HG02943 (cell line): Measurements from ENCODE around the gene TMEM119.

Source experiments
- ATAC-seq: cut with Tn5 transposase; IDR thresholded peaks from one replicate; pipeline ENCODE4 v1.9.1; 2021; ENCODE audit warnings: mild to moderate bottlenecking, low read depth, moderate library complexity; ENCODE audit not compliant: unreplicated experiment

TMEM119 gene

GRCh38 chr12:108618079-108618952, 20.4 kb upstream of the TMEM119 start:
- ATAC-seq = no peak

GRCh38 chr12:108616941-108617858, 19.3 kb upstream of the TMEM119 start:
- ATAC-seq = no peak

GRCh38 chr12:108616359-108616758, 18.5 kb upstream of the TMEM119 start:
- no peak for ATAC-seq

- no peak for ATAC-seq
Measured at GRCh38 chr12:108615918-108616317, 18.0 kb upstream of the TMEM119 start.

- no peak for ATAC-seq
Measured at GRCh38 chr12:108614639-108615038, 16.8 kb upstream of the TMEM119 start.

- no peak for ATAC-seq
Measured at GRCh38 chr12:108614041-108614440, 16.2 kb upstream of the TMEM119 start.

- ATAC-seq = no peak
Measured at GRCh38 chr12:108613548-108613947, 15.7 kb upstream of the TMEM119 start.

- ATAC-seq = no peak
Measured at GRCh38 chr12:108612788-108613282, 15.0 kb upstream of the TMEM119 start.

- no peak for ATAC-seq
Measured at GRCh38 chr12:108611884-108612415, 14.1 kb upstream of the TMEM119 start.

GRCh38 chr12:108610856-108611605, 13.1 kb upstream of the TMEM119 start:
- no peak for ATAC-seq

- no peak for ATAC-seq
Measured at GRCh38 chr12:108610336-108610815, 12.5 kb upstream of the TMEM119 start.

GRCh38 chr12:108609537-108610335, 11.9 kb upstream of the TMEM119 start:
- no peak for ATAC-seq

- ATAC-seq = no peak
Measured at GRCh38 chr12:108608616-108609015, 10.7 kb upstream of the TMEM119 start.

GRCh38 chr12:108607981-108608600, 10.2 kb upstream of the TMEM119 start:
- ATAC-seq = no peak

GRCh38 chr12:108606492-108606891, 8.6 kb upstream of the TMEM119 start:
- no peak for ATAC-seq

GRCh38 chr12:108605690-108606406, 8.0 kb upstream of the TMEM119 start:
- no peak for ATAC-seq

GRCh38 chr12:108605000-108605689, 7.3 kb upstream of the TMEM119 start:
- no peak for ATAC-seq
